Thymus (tissue), 11 donors: ENCODE measurements around the gene MAT1A. TPM values are rescaled to one million over a fixed set of nuclear protein-coding genes. Genes with fewer than 3 reads are reported as not detected.
"Not testable (repeated sequence)": the region's sequence is repeated elsewhere in the genome, so short reads cannot be mapped to it uniquely, and the experiment has no call there.

Experiments used
- DNase-seq, 9 donors: peaks; one replicate each; pipeline ENCODE4 v3.0.0-alpha.2; 2013; ENCODE audit warnings: low spot score in 9 of 9, low read depth in 6 of 9, missing footprints in 1 of 9
- H3K27ac ChIP-seq, 2 donors: one replicate each; pipeline ENCODE4 v1.5.1; 2013; ENCODE audit warnings: control low read depth in 1 of 2, low read depth in 1 of 2, low read length in 1 of 2, mild to moderate bottlenecking in 1 of 2, moderate library complexity in 1 of 2
- H3K27me3 ChIP-seq, 2 donors: one replicate each; pipeline ENCODE4 v1.5.1; 2013; ENCODE audit warnings: low read length in 1 of 2; ENCODE audit not compliant: control insufficient read depth in 2 of 2, insufficient read depth in 1 of 2
- H3K36me3 ChIP-seq, 2 donors: one replicate each; pipeline ENCODE4 v1.5.1; 2013; ENCODE audit warnings: low read length in 1 of 2, mild to moderate bottlenecking in 1 of 2, moderate library complexity in 1 of 2; ENCODE audit not compliant: control insufficient read depth in 2 of 2, insufficient read depth in 2 of 2
- H3K4me1 ChIP-seq, 2 donors: one replicate each; pipeline ENCODE4 v1.5.1; 2013; ENCODE audit warnings: low read length in 2 of 2; ENCODE audit not compliant: control insufficient read depth in 2 of 2, insufficient read depth in 2 of 2
- H3K4me3 ChIP-seq, 2 donors: one replicate each; pipeline ENCODE4 v1.5.1; 2013; ENCODE audit warnings: low read length in 2 of 2, control low read depth in 1 of 2, mild to moderate bottlenecking in 1 of 2
- H3K9me3 ChIP-seq, 2 donors: one replicate each; pipeline ENCODE4 v1.5.1; 2013; ENCODE audit warnings: low read length in 1 of 2, mild to moderate bottlenecking in 1 of 2; ENCODE audit not compliant: control insufficient read depth in 2 of 2, insufficient read depth in 1 of 2
- WGBS: extraction: QIAGEN DNeasy Blood & Tissue Kit; methylation state at CpG from one replicate; pipeline ENCODE4 v1.1.7; 2013; 5-methylcytosine and 5-hydroxymethylcytosine counted together
- polyA plus RNA-seq: library from polyadenylated mRNA; stranded (reverse); fragments of 200-250 nt; gene quantifications from one replicate; pipeline ENCODE4 v1.2.3, GENCODE V29; 2013
- total RNA-seq: library from RNA; stranded (reverse); fragments of 120-200 nt; gene quantifications from one replicate; pipeline ENCODE4 v1.2.4, GENCODE V29; 2013
- donor health status: healthy.

Gene MAT1A
- total and polyA plus RNA-seq, 2 donors = 0.38 to 0.46 TPM

DNA sequence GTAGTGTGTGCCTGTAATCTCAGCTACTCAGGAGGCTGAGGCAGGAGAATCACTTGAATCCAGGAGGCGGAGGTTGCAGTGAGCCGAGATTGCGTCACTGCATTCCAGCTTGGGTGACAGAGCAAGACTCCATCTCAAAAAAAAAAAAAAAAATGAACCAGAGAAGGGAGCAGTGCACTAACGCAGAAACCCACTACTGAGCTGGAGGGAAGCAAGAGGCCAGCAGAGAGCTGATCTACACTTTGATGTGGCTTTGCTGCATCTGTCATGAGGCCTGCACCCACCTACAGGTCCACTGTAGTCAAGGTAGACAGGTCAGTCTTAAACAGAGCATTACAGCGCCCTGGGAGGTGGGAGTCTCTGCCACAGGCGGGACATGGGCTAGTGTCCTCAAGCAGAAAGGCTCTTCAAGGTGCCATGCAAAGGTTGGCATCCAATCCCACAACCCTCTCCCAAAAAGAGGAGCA lies 30.0 kb downstream of the MAT1A start:
- DNase-seq = no peak
- Histone ChIP-seq H3K27me3 (no peaks in the 10 kb centered on the region), H3K4me1 (no peaks in the 10 kb centered on the region), H3K9me3 (no peaks in the 10 kb centered on the region), H3K4me3 (no peak overlapping the region), H3K27ac (no peak overlapping the region), H3K36me3 (no peaks in the 10 kb centered on the region)
- WGBS = 89% methylated on average over 6 of the region's 6 CpGs

DNA sequence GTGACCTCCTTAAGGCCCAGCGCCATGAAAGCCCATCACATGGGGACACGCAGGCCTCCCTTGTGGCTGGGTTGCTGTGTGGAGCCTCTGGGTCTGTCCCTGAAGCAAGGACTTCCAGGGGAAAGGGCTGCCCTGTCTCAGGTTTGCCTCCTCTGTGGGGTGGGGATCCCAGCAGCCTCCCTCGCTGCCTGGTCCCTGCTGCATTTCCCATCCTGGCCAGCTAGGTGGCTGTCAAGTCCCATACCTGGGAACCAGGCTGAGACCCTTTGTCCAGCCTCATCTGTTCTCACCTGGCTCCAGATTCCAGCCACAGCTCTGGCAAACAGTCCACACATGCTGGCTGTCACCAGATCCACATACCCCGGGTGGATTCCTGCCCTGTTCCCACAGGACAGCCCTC lies 32.7 kb downstream of the MAT1A start:
- not testable (repeated sequence) for H3K4me1 ChIP-seq, H3K36me3 ChIP-seq, DNase-seq, H3K27me3 ChIP-seq, H3K27ac ChIP-seq, H3K4me3 ChIP-seq, H3K9me3 ChIP-seq
- 65% methylated on average over 4 of the region's 4 CpGs for WGBS

DNA sequence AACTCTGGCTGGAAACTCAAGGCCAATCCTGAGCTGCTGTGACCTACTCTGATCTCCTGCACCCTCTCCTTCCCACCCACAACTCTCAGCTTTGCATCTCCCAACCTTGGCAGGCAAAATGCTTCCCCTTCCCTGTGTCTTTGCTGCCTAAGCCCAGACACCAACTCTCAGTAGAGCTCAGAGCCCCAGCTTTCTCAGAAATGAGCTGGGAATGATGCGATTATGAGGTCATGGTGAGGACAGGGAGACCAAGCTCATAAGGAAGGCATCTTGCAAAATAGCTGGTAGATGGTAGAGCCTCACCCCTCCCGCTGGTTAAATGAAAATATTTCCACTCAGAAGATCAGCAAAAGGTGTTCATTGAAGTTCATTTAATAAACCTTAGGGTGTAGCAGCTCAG lies 34.7 kb downstream of the MAT1A start:
- not testable (repeated sequence) for H3K27ac ChIP-seq, H3K36me3 ChIP-seq, H3K4me1 ChIP-seq, H3K9me3 ChIP-seq, H3K4me3 ChIP-seq, DNase-seq, H3K27me3 ChIP-seq
- WGBS = no CpG with 5 or more reads among the region's 2 CpGs

DNA sequence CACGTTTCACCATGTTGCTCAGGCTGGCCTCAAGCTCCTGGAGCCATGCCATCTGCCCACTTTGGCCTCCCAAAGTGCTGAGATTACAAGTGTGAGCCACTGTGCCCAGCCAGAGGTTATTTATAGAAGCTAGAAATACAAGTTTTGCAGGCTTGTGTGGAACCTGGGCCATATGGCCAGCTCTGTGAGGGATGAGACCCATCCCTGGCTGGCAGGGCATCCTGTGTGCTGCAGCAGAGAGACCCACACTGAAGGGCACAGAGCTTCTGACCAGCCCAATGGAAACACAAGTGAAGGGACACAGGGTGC lies 35.5 kb downstream of the MAT1A start:
- WGBS = 60% methylated on average over 1 of the region's 1 CpG

DNA sequence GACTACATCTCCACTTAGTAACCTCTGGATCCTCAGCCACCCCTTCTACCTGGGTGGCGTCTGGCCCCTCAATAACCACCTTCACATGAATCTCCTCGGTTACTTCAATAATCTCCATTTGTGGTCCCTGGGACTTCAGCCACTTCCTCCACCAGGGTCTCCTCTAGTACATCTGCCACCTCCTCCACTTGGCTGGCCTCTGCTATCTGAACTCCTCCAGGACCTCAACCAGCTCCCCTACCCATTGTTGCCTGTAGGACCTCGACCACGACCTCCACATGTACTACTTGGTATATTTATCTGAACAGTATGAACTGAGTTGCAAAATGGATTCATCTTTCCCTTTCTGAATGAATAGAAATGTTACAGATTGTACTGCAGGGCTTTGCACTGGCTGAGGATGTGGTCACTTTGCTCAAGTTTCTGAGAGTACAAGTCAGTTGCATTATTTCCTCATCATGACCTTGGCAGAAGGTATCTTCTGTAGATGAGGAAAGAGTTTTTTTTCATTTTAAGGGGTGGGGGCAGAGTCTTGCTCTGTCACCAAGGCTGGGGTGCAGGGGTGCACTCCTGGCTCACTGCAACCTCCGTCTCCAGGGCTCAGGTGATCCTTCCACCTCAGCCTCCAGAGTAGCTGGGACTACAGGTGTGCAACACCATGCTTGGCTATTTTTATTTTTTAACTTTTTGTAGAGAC lies 36.0 kb downstream of the MAT1A start:
- WGBS = 88% methylated on average over 5 of the region's 5 CpGs
- Histone ChIP-seq H3K27me3 (no peaks in the 10 kb centered on the region), H3K4me1 (no peaks in the 10 kb centered on the region), H3K4me3 (no peak overlapping the region), H3K27ac (no peak overlapping the region), H3K36me3 (no peaks in the 10 kb centered on the region), H3K9me3 (no peaks in the 10 kb centered on the region)
- no peak for DNase-seq

More for the DNA sequence above, 35.5 kb downstream of the MAT1A start:
- not testable (repeated sequence) for H3K27me3 ChIP-seq, H3K4me1 ChIP-seq, H3K27ac ChIP-seq, H3K36me3 ChIP-seq, H3K9me3 ChIP-seq, DNase-seq, H3K4me3 ChIP-seq

DNA sequence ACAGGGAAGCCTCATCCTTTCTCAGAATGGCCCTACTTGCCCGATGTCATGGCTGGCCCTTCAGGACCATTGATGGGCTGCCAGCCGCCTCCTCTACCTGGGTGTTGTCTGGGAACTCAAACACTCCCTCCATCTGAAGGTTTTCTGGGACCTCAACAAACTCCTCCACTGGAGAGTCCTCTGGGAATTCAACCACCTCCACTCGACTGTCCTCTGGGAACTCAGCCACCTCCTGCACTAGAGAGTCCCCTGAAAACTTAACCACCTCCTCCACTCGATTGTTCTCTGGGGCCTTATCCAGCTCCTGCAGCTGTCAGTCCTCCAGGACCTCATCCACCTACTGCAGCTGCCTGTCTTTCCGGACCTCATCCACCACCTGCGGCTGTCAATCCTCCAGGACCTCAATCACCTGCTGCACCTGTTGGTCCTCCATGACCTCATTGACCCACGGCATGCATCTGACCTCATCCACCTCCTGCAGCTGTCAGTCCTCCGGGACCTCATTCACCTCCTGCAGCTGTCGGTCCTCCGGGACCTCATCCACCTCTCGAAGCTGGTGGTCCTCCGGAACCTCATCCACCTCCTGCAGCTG lies 37.1 kb downstream of the MAT1A start:
- Histone ChIP-seq H3K4me3 (no peak overlapping the region), H3K27ac (no peak overlapping the region), H3K9me3 (no peaks in the 10 kb centered on the region), H3K4me1 (no peaks in the 10 kb centered on the region), H3K27me3 (no peaks in the 10 kb centered on the region), H3K36me3 (no peaks in the 10 kb centered on the region)
- no peak for DNase-seq
- WGBS = 95% methylated on average over 12 of the region's 12 CpGs

DNA sequence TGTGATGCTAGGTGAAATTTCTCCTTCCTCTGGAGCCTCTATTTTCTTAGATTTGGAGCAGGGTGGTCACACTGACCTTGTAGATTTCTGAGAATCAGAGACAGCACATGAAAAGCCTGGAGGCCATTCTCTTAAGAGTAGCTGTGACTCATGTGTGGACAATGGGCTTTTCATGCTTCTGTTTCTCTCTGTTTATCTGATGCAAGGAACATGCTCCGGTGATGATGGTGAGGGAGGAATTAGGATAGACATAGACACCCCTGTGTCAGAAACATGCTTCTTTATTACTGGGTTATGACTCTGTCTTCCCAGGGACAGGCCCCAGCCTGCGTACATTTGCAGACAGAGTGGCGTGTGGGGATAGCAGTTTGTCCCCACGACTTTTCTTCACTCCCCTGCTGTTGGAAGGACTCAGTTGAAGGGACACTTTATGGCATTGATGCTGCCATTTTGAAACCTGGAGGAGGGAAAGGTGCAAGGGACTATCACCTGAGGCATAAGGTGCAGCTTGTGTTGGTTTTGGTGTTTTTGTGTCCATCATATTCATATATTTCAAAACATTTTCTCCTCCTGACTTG lies 37.7 kb downstream of the MAT1A start:
- not testable (repeated sequence) for H3K36me3 ChIP-seq, H3K27me3 ChIP-seq, H3K4me3 ChIP-seq, DNase-seq, H3K4me1 ChIP-seq, H3K27ac ChIP-seq, H3K9me3 ChIP-seq
- 97% methylated on average over 3 of the region's 4 CpGs for WGBS

DNA sequence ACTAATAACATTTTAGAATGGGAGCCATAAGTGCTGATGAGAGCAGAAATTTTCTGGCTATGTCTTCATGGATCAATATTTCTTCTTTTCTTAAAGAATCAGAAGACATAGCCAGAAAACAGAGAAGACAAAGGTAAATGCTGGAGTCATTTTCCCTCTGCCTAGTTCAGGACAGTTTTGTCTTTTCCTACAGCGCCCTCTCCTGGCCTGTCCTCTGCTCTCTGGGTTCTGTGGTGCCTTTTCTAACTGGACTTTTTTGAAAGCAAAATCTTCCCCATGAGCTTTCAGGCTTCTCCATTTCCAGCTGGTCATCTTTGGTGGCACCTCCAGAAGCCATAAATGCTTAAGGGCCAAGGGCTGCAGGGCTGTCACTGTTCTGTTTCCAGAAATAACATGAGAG lies 39.1 kb downstream of the MAT1A start:
- not testable (repeated sequence) for H3K27ac ChIP-seq, H3K9me3 ChIP-seq, H3K36me3 ChIP-seq, H3K4me1 ChIP-seq, H3K27me3 ChIP-seq, H3K4me3 ChIP-seq, DNase-seq
- WGBS = no CpG with 5 or more reads among the region's 1 CpG

DNA sequence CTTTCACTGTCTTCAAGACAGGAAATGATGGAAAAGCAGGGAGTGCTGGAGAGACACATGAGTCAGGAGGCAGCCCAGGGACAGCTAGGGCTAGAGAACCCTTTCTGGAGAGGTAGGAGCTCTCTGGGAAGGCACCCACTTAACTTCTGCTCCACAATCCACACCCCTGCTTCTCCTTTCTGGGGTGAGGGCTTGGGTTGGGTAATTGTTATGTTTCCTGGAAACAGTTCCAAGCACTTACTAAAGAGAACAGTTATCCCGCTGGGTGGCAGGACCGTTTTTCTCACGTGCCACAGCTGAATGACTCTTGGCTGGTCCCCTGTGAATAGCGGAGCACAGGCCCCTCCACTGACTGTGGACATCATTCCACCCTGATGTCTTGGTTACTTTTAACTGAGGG lies 39.6 kb downstream of the MAT1A start:
- H3K27ac ChIP-seq, H3K27me3 ChIP-seq, H3K9me3 ChIP-seq, DNase-seq, H3K4me1 ChIP-seq, H3K36me3 ChIP-seq, H3K4me3 ChIP-seq: not testable (repeated sequence)
- 81% methylated on average over 3 of the region's 4 CpGs for WGBS
